ENCODE measurements around the gene ARFGAP1.

ARFGAP1 gene

DNA sequence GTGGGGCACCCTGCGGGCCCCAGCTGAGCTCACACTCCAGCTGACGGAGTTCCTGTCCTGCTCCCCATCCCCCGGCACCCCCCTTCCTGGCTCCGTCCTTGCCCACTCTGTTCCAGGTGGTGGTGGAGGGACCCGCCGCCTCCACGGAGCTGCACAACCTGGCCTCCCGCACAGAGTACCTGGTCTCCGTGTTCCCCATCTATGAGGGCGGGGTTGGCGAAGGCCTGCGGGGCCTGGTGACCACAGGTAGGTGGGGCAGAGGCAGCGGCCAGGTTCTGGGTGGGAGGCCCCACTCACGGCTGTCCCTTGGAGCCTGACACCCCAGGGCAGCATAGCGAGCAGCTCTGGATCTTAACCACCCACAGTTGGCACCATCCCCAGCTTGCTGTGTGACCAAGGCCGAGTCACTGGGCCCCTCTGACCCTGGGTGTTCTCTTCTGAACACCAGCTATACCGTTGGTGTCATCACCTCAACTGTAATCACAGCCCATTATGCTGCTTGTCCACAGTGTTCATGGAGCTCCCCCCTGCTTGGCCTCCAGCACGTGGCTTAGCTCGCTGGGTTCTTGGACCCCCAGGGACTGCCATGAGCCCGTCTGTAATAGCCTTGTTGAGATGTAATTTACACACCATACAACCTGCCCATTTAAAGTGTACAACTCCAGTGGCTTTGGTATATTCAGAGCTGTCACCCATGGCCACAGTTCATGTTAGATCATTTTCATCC lies 37.8 kb downstream of the ARFGAP1 start:
- DNase-seq, result no peak

DNA sequence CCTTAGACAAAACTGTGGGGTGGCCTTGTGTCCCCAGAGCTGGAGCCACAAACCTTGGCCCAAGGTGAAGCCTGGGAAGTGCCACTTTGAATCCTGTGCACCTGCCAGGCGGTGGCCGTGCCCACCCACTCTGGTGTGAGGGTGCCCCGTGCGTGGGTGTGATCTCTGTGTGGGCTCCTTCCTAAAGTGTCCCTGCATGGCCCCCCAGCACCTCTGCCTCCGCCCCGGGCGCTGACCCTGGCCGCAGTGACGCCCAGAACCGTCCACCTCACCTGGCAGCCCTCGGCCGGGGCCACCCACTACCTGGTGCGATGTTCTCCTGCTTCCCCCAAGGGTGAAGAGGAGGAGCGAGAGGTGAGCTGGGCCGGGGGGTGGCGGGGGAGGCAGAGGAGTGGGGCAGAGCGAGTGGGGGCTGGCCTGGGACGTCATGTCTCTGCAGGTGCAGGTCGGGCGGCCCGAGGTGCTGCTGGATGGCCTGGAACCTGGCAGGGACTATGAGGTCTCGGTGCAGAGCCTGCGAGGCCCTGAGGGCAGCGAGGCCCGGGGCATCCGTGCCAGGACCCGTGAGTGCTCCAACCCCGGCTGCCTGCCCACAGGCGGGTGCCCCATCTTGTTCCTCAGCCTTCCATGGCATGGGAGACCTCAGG lies 38.7 kb downstream of the ARFGAP1 start:
- DNase-seq, result no peak

DNA sequence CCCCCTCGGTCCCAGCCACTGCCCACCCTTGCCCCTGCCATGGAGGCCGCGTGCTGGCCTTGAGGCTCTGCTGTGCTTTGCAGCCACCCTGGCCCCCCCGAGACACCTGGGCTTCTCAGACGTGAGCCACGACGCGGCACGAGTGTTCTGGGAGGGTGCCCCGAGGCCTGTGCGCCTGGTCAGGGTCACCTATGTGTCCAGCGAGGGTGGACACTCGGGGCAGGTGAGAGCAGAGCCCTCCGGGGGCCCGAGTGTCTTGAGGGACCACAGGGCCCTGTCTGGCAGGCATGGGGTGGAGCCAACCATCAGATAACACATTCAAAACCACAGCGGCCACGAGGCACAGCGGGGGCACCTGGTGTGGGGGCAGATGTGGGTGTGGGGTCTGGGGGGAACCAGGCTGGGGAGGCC lies 39.2 kb downstream of the ARFGAP1 start:
- DNase-seq, result no peak

- no peak for DNase-seq
Observed at GRCh38 chr20:63312273-63312672, 39.7 kb downstream of the ARFGAP1 start.

DNA sequence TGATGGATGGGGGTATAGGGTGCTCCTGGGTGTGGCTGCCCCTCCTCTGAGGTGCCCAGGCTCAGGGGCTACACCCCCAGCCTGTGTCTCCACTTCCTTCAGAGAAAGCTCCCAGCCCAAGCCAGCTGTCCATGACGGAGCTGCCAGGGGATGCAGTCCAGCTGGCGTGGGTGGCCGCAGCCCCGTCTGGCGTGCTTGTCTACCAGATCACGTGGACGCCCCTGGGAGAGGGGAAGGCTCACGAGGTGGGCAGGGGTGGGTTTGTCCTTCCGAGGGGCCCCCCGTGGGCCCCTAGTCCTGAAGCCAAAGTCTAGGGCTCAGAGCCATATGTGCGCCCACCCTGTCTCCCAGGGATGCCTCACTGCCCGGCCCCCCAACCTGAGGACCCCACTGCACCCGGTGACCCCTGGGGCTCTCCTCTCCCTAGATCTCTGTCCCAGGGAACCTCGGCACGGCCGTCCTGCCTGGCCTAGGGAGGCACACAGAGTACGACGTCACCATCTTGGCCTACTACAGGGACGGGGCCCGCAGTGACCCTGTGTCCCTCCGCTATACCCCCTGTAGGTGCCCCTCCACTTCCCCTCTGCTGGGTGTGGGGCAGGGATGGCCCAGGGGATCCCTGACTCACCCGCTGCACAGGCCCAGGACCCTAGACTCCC lies 40.2 kb downstream of the ARFGAP1 start:
- no peak for DNase-seq

DNA sequence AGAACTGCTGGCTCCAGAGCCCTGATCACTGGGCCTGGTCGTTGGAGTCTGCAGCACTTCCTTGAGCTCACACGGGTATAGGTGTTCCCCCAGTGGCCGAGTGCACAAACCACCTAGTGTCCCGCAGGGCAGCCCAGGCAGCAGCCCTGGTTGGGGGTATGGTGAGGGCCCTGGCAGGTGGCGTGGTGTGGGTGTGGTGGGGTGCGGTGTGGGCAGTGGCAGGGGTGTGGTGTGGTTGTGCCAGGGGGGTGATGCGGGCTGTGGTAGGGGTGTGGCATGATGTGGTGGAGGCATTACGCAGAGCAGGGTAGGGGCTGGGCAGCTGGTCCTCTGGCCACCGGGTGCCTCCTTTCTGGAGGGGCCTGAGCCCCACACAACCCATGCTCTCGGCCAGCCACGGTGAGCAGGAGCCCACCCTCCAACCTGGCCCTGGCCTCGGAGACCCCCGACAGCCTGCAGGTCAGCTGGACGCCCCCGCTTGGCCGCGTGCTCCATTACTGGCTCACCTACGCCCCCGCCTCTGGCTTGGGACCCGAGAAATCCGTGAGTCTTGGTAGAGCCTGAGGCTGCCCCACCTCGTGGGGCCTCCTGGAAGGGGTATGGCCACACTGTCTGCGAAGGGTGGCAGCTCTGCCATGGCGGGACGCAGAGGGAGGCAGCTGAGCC lies 40.9 kb downstream of the ARFGAP1 start:
- DNase-seq, result no peak

GRCh38 chr20:63314015-63314471 lies 41.4 kb downstream of the ARFGAP1 start:
- no peak for DNase-seq

GRCh38 chr20:63314566-63315239 lies 42.1 kb downstream of the ARFGAP1 start:
- DNase-seq, result no peak

DNA sequence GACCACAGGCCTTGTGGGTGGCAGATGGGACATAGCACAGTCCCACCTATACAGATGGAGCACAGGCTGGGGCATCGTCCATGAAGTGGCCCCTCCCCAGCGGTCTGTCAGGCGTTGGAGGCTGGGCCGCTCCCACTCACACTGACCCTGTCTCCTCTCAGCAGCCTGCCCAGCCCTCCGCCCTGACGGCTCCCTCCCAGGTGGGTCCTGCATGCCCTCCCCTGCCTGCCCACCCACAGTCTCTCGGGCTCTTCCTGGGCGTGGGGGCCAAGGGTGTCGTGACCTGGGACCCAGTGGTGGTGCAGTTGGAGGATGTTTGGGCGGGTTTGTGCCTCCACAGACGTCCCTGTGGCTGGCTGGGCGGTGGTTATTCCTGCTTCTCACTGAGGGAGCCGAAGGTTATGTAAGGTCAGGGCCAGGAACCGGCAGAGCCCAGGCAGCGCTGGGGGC lies 42.7 kb downstream of the ARFGAP1 start:
- DNase-seq, result no peak

DNA sequence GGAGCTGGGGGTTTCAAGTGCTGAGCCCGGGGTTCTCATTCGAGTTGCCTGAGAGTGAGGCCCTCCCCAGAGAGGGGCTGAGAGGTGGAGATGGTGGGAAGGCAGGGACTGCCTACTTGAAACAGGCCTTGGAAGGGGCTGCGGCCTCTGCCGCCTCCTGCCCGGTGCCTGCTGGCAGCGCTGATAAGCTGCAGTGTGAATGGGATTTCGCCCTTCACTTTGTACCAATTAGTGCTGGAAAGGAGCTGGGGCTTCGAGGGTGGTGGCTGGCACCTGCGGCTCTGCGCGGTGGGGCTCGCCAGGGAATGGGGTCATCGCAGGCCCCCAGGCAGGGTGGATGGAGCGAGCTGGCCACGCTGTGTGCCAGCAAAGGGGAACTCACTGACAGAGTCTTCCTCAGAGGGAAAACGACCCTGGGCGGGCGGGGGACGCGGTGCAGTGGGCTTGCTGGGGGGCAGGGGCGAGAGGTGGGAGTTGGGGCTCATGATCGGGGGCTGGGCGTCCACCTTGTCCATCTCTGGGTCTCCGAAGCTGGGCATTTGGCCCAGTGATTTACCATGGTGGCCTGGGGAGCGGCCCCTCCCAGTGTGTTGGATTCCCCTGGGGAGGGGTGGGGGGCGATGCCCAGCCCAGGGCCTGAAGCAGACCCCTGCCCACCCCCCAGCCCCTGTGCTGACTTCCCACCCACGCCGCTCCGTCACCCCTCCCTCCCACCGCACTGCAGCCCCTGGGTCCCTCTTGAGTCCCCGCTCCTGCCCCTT lies 43.3 kb downstream of the ARFGAP1 start:
- no peak for DNase-seq

- no peak for DNase-seq
Observed at GRCh38 chr20:63316502-63316921, 43.9 kb downstream of the ARFGAP1 start.

DNA sequence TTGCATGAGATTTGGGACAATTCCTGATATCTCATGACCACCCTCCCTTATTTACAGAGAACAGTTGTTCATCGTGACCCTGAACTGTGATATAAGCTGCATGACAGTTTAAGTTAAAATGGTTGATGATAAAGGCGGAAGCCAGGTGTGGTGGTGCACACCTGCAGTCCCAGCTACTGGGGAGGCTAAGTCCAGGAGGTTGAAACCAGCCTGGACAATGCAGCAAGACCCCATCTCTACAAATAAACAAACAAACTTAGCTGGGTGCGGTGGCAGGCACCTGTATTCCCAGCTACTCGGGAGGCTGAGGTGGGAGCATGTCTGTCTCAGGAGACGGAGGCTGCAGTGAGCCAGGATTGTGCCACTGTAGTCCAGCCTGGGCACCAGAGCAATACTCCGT lies 44.4 kb downstream of the ARFGAP1 start:
- no peak for DNase-seq

GRCh38 chr20:63317601-63318291 lies 45.1 kb downstream of the ARFGAP1 start:
- no peak for DNase-seq

DNA sequence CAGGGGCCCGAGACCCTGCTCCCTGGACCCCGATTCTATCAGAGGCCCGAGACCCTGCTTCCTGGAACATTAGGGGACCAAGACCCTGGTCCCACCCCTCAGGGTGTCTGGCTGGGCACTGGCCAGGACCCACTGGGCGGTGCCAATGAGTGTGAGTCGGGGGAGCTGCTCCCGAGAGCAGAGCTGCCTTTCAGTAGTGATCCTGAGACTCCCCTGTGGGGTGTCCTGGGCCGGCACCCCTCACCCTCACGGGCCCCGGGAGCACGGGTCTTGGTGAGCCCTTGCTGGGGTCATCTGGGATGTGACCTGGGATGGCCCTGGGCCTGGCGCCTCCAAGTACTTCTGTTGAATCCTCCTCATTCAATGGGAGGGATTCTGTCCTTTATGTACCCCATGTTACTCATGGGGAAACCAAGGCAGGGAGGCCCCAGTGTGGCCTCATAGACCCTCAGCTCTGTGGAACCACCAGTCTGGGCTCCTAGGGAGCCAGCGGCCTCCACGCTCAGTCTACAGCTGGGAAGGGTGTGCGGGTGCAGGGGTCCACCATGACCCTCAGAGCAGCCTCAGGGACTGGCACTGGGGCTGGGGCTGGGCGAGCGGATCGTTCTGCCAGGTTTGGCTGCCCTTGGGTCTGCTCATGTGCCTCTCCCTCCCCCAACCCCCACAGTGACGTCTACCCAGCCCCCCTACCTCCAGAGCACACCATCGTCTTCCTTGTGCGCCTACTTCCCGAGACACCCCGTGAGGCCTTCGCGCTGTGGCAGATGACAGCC lies 46.0 kb downstream of the ARFGAP1 start:
- no peak for DNase-seq

DNA sequence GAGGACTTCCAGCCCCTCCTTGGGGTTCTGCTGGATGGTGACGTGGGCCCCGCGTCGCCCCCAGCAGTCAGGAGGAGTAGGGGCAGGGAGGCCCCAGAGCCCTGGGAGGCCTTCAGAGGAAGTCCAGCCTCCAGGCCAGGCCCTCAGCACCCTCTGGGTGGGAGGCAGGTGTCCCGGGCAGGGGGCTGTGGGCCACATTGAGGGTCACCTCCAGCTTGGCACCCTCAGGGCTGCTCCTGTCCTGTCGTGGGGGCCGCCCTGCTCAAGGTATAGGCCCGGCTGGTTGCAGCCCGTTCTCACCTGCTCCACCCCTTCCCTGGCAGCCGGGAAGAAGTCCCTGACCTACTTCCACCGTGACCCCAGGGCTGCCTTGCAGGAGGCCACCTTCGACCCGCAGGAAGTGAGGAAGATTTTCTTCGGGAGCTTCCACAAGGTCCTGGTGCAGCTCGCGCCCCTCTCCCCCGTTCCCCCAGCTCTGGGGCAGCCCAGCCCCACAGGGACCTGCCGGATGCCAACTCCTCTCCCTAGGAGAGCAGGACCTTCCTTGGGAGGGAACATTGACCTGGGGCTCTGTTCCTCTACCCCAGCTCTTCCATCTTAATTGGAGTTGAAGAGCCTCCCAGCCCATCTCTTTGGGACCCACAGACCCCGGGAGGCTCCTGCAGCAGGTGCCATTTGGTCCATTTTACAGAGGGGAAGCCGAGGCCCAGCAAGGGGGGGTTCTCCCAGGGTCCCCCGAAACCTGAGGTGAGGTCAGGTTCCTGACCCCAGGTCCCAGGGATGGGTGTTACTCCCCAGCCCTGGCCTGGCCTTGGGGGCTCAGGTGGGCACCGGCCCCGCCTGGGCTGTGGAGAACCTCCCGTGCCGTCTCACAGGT lies 46.8 kb downstream of the ARFGAP1 start:
- DNase-seq, result no peak

GRCh38 chr20:63320041-63320511 lies 47.5 kb downstream of the ARFGAP1 start:
- DNase-seq, result no peak

GRCh38 chr20:63320616-63321147 lies 48.1 kb downstream of the ARFGAP1 start:
- DNase-seq, result no peak

- DNase-seq, result no peak
Observed at GRCh38 chr20:63321148-63321831, 48.7 kb downstream of the ARFGAP1 start.
